ENCODE measurements around the gene TNF. TPM values are rescaled to one million over a fixed set of nuclear protein-coding genes. Genes with fewer than 3 reads are reported as not detected.
"Not testable (repeated sequence)": the region's sequence is repeated elsewhere in the genome, so short reads cannot be mapped to it uniquely, and the experiment has no call there.

TNF gene
- total RNA-seq, 2 experiments from 2014 or later = 124 to 130 TPM

GRCh38 chr6:31546339-31546957 is 28.9 kb upstream of the TNF start, which contains the start of gene ATP6V1G2:
TSS of gene ATP6V1G2 (minus strand) at chr6:31546608. CDS start at chr6:31546559, 49 bp downstream.
- peak within 1 kb of the TSS; percentile 76 for H3K4me3 Mint-ChIP-seq
- no peaks in the 10 kb centered on the region for H3K9me3 Mint-ChIP-seq

GRCh38 chr6:31546958-31547726 is 28.2 kb upstream of the TNF start, which contains the start of gene NFKBIL1:
TSS of gene NFKBIL1 (plus strand) at chr6:31547608. CDS start at chr6:31547695, 87 bp downstream.
- peaks cover 62% of the 10 kb centered on the region for H3K4me1 Mint-ChIP-seq
- ChIA-PET CTCF (interaction anchor here (0.9 to 24.6 kb wide), 5 partner anchors 35 to 116 kb away, joined by 3 to 751 read pairs (median 5); partner anchors contain the start of genes LST1, LTB, NCR3 and PRRC2A), POLR2A (interaction anchor here (0.5 to 9.9 kb wide), 13 partner anchors 12 to 191 kb away, joined by 3 to 267 read pairs (median 7); partner anchors contain the start of genes AIF1, BAG6, CLIC1 and GPANK1)

More at GRCh38 chr6:31546339-31546957, 28.9 kb upstream of the TNF start, which contains the start of gene ATP6V1G2:
- Mint-ChIP-seq H3K27ac (peak within 1 kb of the TSS; percentile 69), H3K36me3 (ENCODE audit: low read depth) (peaks cover 17% of the 10 kb centered on the region), H3K27me3 (no peaks in the 10 kb centered on the region), H3K4me1 (peaks cover 60% of the 10 kb centered on the region)
- CTCF ChIA-PET = interaction anchor here (0.6 to 24.6 kb wide), 6 partner anchors 11 to 74 kb away, joined by 3 to 751 read pairs (median 4); partner anchors contain the start of genes LST1, LTB, NCR3 and PRRC2A
- peak; percentile 92 for DNase-seq
- POLR2A ChIA-PET = interaction anchor here (0.7 to 9.9 kb wide), 10 partner anchors 12 to 191 kb away, joined by 3 to 267 read pairs (median 8); partner anchors contain the start of genes BAG6, CLIC1, LST1 and LTB

GRCh38 chr6:31547727-31548543 is 27.4 kb upstream of the TNF start:
- H3K4me1 Mint-ChIP-seq = peaks cover 59% of the 10 kb centered on the region
- peak overlapping the region; percentile 69 for H3K27ac Mint-ChIP-seq
- H3K9me3 Mint-ChIP-seq = no peaks in the 10 kb centered on the region
- H3K4me3 Mint-ChIP-seq = peak overlapping the region; percentile 76
- peaks cover 19% of the 10 kb centered on the region for H3K36me3 Mint-ChIP-seq (ENCODE audit: low read depth)
- ChIA-PET POLR2A (interaction anchor here (0.7 to 9.9 kb wide), 13 partner anchors 11 to 190 kb away, joined by 3 to 267 read pairs (median 7); partner anchors contain the start of genes BAG6, CLIC1, GPANK1 and LST1), CTCF (interaction anchor here (0.7 to 24.6 kb wide), 8 partner anchors 11 to 280 kb away, joined by 3 to 751 read pairs (median 3); partner anchors contain the start of genes HSPA1B, LST1, LTB and NCR3)
- no peaks in the 10 kb centered on the region for H3K27me3 Mint-ChIP-seq
- DNase-seq = no peak

More at GRCh38 chr6:31546958-31547726, 28.2 kb upstream of the TNF start, which contains the start of gene NFKBIL1:
- Mint-ChIP-seq H3K27ac (peak within 1 kb of the TSS; percentile 69), H3K4me3 (peak within 1 kb of the TSS; percentile 76), H3K36me3 (ENCODE audit: low read depth) (peaks cover 16% of the 10 kb centered on the region), H3K27me3 (no peaks in the 10 kb centered on the region), H3K9me3 (no peaks in the 10 kb centered on the region)
- DNase-seq = peak; percentile 93

GRCh38 chr6:31548544-31548873 is 26.9 kb upstream of the TNF start:
- peaks cover 54% of the 10 kb centered on the region for H3K4me1 Mint-ChIP-seq
- H3K9me3 Mint-ChIP-seq = no peaks in the 10 kb centered on the region
- H3K27ac Mint-ChIP-seq = peak overlapping the region; percentile 36
- ChIA-PET POLR2A (interaction anchor here (0.7 to 9.9 kb wide), 8 partner anchors 11 to 189 kb away, joined by 3 to 267 read pairs (median 9); partner anchors contain the start of genes BAG6, GPANK1, LST1 and LTB), CTCF (interaction anchor here (0.7 to 24.6 kb wide), 7 partner anchors 11 to 279 kb away, joined by 3 to 751 read pairs (median 3); partner anchors contain the start of genes HSPA1B, LST1, LTB and NCR3)
- peak overlapping the region; percentile 76 for H3K4me3 Mint-ChIP-seq
- peaks cover 19% of the 10 kb centered on the region for H3K36me3 Mint-ChIP-seq (ENCODE audit: low read depth)
- H3K27me3 Mint-ChIP-seq = no peaks in the 10 kb centered on the region
- no peak for DNase-seq

- H3K4me1 Mint-ChIP-seq = peaks cover 53% of the 10 kb centered on the region
- H3K36me3 Mint-ChIP-seq (ENCODE audit: low read depth) = peaks cover 25% of the 10 kb centered on the region
- not testable (repeated sequence) for H3K4me3 Mint-ChIP-seq, H3K27me3 Mint-ChIP-seq, H3K9me3 Mint-ChIP-seq
- ChIA-PET CTCF (interaction anchor here (0.7 to 24.6 kb wide), 18 partner anchors 9 to 275 kb away, joined by 3 to 751 read pairs (median 6); partner anchors contain the start of genes DDX39B, GPANK1, LST1 and LTB), POLR2A (interaction anchor here (0.6 to 9.9 kb wide), 13 partner anchors 8 to 279 kb away, joined by 3 to 267 read pairs (median 4); partner anchors contain the start of genes BAG6, DDX39B, LST1 and LTA)
- peak; percentile 77 for DNase-seq
- peak overlapping the region; percentile 47 for H3K27ac Mint-ChIP-seq
Measured at GRCh38 chr6:31551371-31551770, 24.0 kb upstream of the TNF start.

- POLR2A ChIA-PET = interaction anchor here (2.0 to 34.7 kb wide), 3 partner anchors 15 to 62 kb away, joined by 5 to 1578 read pairs (median 7); partner anchors contain the start of genes DDX39B, LST1, LTA and LTB
- no peak for DNase-seq
- peaks cover 5% of the 10 kb centered on the region for H3K27me3 Mint-ChIP-seq
- no peak overlapping the region for H3K27ac Mint-ChIP-seq
- peaks cover 44% of the 10 kb centered on the region for H3K36me3 Mint-ChIP-seq (ENCODE audit: low read depth)
- no peaks in the 10 kb centered on the region for H3K9me3 Mint-ChIP-seq
- no peak overlapping the region for H3K4me3 Mint-ChIP-seq
- H3K4me1 Mint-ChIP-seq = peaks cover 60% of the 10 kb centered on the region
- CTCF ChIA-PET = interaction anchor here (0.8 to 24.6 kb wide), 4 partner anchors 19 to 42 kb away, joined by 4 to 751 read pairs (median 6); partner anchors contain the start of genes LTB, NCR3 and TNF
Measured at GRCh38 chr6:31556307-31556706, 19.1 kb upstream of the TNF start.

- DNase-seq = no peak
- peaks cover 62% of the 10 kb centered on the region for H3K4me1 Mint-ChIP-seq
- H3K9me3 Mint-ChIP-seq = no peaks in the 10 kb centered on the region
- H3K27ac Mint-ChIP-seq = no peak overlapping the region
- H3K27me3 Mint-ChIP-seq = peaks cover 14% of the 10 kb centered on the region
- ChIA-PET CTCF (interaction anchor here (0.7 to 24.6 kb wide), 6 partner anchors 11 to 275 kb away, joined by 3 to 751 read pairs (median 6); partner anchors contain the start of genes ATP6V1G2, NCR3 and TNF), POLR2A (interaction anchor here (1.6 to 34.7 kb wide), 6 partner anchors 9 to 63 kb away, joined by 4 to 1578 read pairs (median 10); partner anchors contain the start of genes ATP6V1G2, DDX39B, LST1 and LTA)
- H3K4me3 Mint-ChIP-seq = no peak overlapping the region
- peaks cover 47% of the 10 kb centered on the region for H3K36me3 Mint-ChIP-seq (ENCODE audit: low read depth)
Measured at GRCh38 chr6:31557443-31558317, 17.7 kb upstream of the TNF start.

- H3K36me3 Mint-ChIP-seq (ENCODE audit: low read depth) = peaks cover 51% of the 10 kb centered on the region
- H3K9me3 Mint-ChIP-seq = no peaks in the 10 kb centered on the region
- H3K4me3 Mint-ChIP-seq = peak overlapping the region; percentile 66
- ChIA-PET CTCF (interaction anchor here (1.1 to 24.6 kb wide), 5 partner anchors 10 to 40 kb away, joined by 6 to 751 read pairs (median 15); partner anchors contain the start of genes LTB, NCR3 and TNF), POLR2A (interaction anchor here (1.1 to 34.7 kb wide), 7 partner anchors 10 to 177 kb away, joined by 3 to 1578 read pairs (median 13); partner anchors contain the start of genes ATP6V1G2, BAG6, DDX39B and LST1)
- H3K4me1 Mint-ChIP-seq = peaks cover 66% of the 10 kb centered on the region
- peaks cover 19% of the 10 kb centered on the region for H3K27me3 Mint-ChIP-seq
- DNase-seq = no peak
- no peak overlapping the region for H3K27ac Mint-ChIP-seq
Measured at GRCh38 chr6:31558318-31558625, 17.1 kb upstream of the TNF start.

- H3K36me3 Mint-ChIP-seq (ENCODE audit: low read depth) = peaks cover 53% of the 10 kb centered on the region
- DNase-seq = peak; percentile 69
- H3K4me1 Mint-ChIP-seq = peaks cover 68% of the 10 kb centered on the region
- peaks cover 22% of the 10 kb centered on the region for H3K27me3 Mint-ChIP-seq
- ChIA-PET POLR2A (interaction anchor here (0.7 to 34.7 kb wide), 13 partner anchors 8 to 179 kb away, joined by 3 to 1578 read pairs (median 5); partner anchors contain the start of genes ATP6V1G2, BAG6, C6orf47 and DDX39B), CTCF (interaction anchor here (0.6 to 24.6 kb wide), 7 partner anchors 9 to 39 kb away, joined by 3 to 751 read pairs (median 10); partner anchors contain the start of genes LTB, NCR3 and TNF)
- H3K27ac Mint-ChIP-seq = peak overlapping the region; percentile 61
- H3K9me3 Mint-ChIP-seq = no peaks in the 10 kb centered on the region
- peak overlapping the region; percentile 66 for H3K4me3 Mint-ChIP-seq
Measured at GRCh38 chr6:31558631-31559500, 16.5 kb upstream of the TNF start.

- peaks cover 54% of the 10 kb centered on the region for H3K36me3 Mint-ChIP-seq (ENCODE audit: low read depth)
- H3K4me1 Mint-ChIP-seq = peaks cover 68% of the 10 kb centered on the region
- ChIA-PET CTCF (interaction anchor here (0.6 to 24.6 kb wide), 10 partner anchors 8 to 97 kb away, joined by 3 to 751 read pairs (median 4); partner anchors contain the start of genes LTB, NCR3 and TNF), POLR2A (interaction anchor here (0.7 to 34.7 kb wide), 13 partner anchors 8 to 179 kb away, joined by 3 to 1578 read pairs (median 5); partner anchors contain the start of genes ATP6V1G2, BAG6, C6orf47 and DDX39B)
- peaks cover 24% of the 10 kb centered on the region for H3K27me3 Mint-ChIP-seq
- H3K9me3 Mint-ChIP-seq = no peaks in the 10 kb centered on the region
- peak overlapping the region; percentile 66 for H3K4me3 Mint-ChIP-seq
- peak overlapping the region; percentile 61 for H3K27ac Mint-ChIP-seq
- DNase-seq = no peak
Measured at GRCh38 chr6:31559606-31559957, 15.8 kb upstream of the TNF start.

Data from activated CD4-positive, alpha-beta memory T cell treated with anti-CD3 and anti-CD28 coated beads, Interleukin-2, amount 10 ng/mL, durations not matched to agents 7 days and 5 days (primary cell).